Right lobe of liver (tissue), 6 donors: ENCODE data around the gene INAFM1. TPM values are rescaled to one million over a fixed set of nuclear protein-coding genes. Genes with fewer than 3 reads are reported as not detected.

ENCODE experiments used
- ATAC-seq, 4 donors: fragments of 200-7000 bp; cut with Tn5 transposase; one replicate each; pipeline ENCODE4 v1.9.1; 2020; ENCODE audit warnings: mild to moderate bottlenecking in 4 of 4, moderate library complexity in 4 of 4
- DNase-seq, 3 donors: peaks; one replicate each; pipeline ENCODE4 v3.0.0-alpha.2; 2020
- H3K27ac ChIP-seq, 3 donors: fragments of 200-600 bp; one replicate each; pipeline ENCODE4 v1.8.0; 2022
- H3K27me3 ChIP-seq, 2 donors: fragments of 200-600 bp; one replicate each; pipeline ENCODE4 v1.8.0; 2022
- H3K36me3 ChIP-seq, 4 donors: fragments of 200-600 bp; sonication (generic) in 1 of 4; one replicate each; pipeline versions ENCODE4 v1.5.1 to v1.8.0; 2017 to 2022; ENCODE audit warnings: control low read depth in 1 of 4
- H3K4me1 ChIP-seq, 4 donors: fragments of 200-600 bp; sonication (generic) in 1 of 4; one replicate each; pipeline versions ENCODE4 v1.5.1 to v1.8.0; 2017 to 2022; ENCODE audit warnings: control low read depth in 1 of 4
- H3K4me3 ChIP-seq, 3 donors: fragments of 200-600 bp; one replicate each; pipeline ENCODE4 v1.8.0; 2022
- H3K9me3 ChIP-seq, 4 donors: fragments of 200-600 bp; sonication (generic) in 1 of 4; one replicate each; pipeline versions ENCODE4 v1.5.1 to v1.8.0; 2017 to 2022; ENCODE audit warnings: control low read depth in 1 of 4
- POLR2A ChIP-seq: fragments of 450-650 bp; IDR thresholded peaks from one replicate; pipeline ENCODE4 v1.6.1; 2017; ENCODE audit warnings: antibody characterized with exemption, mild to moderate bottlenecking
- WGBS: methylation state at CpG from one replicate; pipeline ENCODE4 v1.1.6; 2018; ENCODE audit warnings: low coverage, low lambda C conversion rate; ENCODE audit not compliant: insufficient coverage; ENCODE audit errors: missing lambda C conversion rate; 5-methylcytosine and 5-hydroxymethylcytosine counted together
- intact Hi-C, 2 donors: fragments of 100-400 bp; cut with DNase I; formaldehyde crosslinking; loops; one replicate each; pipeline versions ENCODE4 v1.11.2 to v1.14.1; 2022
- total RNA-seq, 6 experiments: library from RNA; depleted of rRNA in 2 of 6; stranded (reverse); fragments of >200 nt in 2 of 6; fragmentation: NEBNext Ultra II Directional in 3 of 6; extraction: Animal tissue kit (Norgen Biotek cat#: 25700) in 3 of 6; gene quantifications; one replicate each; pipeline versions ENCODE4 v1.1.0 to v1.2.4, GENCODE V29; 2016 to 2023
- TF ChIP-seq, protein P1 (sequence below), 4 donors: fragments of 200-600 bp in 3 of 4; fragments of 450-650 bp in 1 of 4; IDR thresholded peaks; one replicate each; pipeline versions ENCODE4 v1.5.1 to v1.8.0; 2016 to 2022; ENCODE audit warnings: antibody characterized with exemption in 4 of 4, mild to moderate bottlenecking in 2 of 4
- donor health status: DM: no; HTN: yes; CAD: no.
- donor health status: DM: no; HTN: no; CAD: no.
- donor health status: DM: no; HTN: no; CAD: no.
- donor health status: DM: no; HTN: yes; CAD: no.
- donor health status: DM: no; HTN: yes; CAD: no.

Gene INAFM1
- total RNA-seq, 6 experiments from 2014 or later = 2.2 to 5.8 (median 4.4) TPM

DNA sequence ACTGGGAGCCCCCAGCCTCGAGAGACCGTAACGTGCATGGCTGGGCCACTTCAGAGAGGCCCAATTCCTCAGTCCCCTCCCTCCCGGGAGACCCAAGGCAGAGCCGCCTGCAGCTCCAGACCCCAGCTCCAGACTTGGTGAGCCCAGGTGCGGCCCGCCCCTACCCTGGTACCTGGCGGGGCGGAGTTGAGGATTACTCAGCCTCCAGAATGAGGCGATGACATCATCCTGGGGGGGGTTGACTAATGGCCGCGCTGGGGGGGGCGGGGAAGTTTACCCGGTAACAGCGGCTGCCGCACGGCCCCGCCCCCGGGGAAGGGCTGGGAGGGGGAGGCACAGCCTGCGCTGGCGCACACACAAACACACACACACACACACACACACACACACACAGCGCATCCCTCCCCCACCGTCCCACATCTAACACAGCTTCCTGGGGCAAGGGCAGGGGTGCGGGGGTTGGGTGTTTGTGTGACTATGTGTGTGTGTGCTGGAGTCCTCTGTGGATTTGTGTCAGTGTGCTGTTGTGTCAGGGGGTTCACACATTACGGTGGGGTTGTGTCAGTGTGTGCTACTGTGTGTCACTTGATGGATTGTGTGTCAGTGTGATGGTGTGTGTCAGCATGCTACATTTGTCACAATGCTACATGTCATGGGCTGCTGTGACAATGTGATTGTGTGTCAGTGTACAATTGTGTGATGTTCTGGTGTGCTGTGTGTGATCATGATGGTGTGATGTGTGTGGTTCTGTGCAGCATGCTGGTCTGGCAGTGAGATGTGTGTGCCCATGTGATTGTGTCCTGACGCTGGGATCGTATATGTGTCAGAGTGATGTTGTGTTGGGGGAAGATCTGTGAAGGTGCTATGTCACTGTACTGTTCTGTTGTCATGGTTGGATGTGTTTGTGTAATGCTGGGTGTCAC is 33.4 kb upstream of the INAFM1 start:
- ATAC-seq (peak; percentile 2 to 60 (median 6)), DNase-seq (peak in 1 of 3 donors; percentile 83)
- TF ChIP-seq, protein P1, sequence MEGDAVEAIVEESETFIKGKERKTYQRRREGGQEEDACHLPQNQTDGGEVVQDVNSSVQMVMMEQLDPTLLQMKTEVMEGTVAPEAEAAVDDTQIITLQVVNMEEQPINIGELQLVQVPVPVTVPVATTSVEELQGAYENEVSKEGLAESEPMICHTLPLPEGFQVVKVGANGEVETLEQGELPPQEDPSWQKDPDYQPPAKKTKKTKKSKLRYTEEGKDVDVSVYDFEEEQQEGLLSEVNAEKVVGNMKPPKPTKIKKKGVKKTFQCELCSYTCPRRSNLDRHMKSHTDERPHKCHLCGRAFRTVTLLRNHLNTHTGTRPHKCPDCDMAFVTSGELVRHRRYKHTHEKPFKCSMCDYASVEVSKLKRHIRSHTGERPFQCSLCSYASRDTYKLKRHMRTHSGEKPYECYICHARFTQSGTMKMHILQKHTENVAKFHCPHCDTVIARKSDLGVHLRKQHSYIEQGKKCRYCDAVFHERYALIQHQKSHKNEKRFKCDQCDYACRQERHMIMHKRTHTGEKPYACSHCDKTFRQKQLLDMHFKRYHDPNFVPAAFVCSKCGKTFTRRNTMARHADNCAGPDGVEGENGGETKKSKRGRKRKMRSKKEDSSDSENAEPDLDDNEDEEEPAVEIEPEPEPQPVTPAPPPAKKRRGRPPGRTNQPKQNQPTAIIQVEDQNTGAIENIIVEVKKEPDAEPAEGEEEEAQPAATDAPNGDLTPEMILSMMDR (IDR thresholded peaks at IDR 0.05) = no peak
- TF ChIP-seq POLR2A = no peak
- WGBS = 15% methylated on average over 7 of the region's 27 CpGs
- H3K9me3 ChIP-seq = no peaks in the 10 kb centered on the region
- H3K4me3 ChIP-seq = no peak overlapping the region
- H3K27ac ChIP-seq = no peak overlapping the region
- no peaks in the 10 kb centered on the region for H3K27me3 ChIP-seq
- intact Hi-C loops = loop anchor here in 1 of 2 donors (5.0 to 10.0 kb wide), 2 partner anchors 34 to 96 kb away; no protein-coding TSS in a partner anchor
- peaks cover 0 to 8% (median 0%) of the 10 kb centered on the region in 4 donors for H3K4me1 ChIP-seq
- H3K36me3 ChIP-seq = no peaks in the 10 kb centered on the region

DNA sequence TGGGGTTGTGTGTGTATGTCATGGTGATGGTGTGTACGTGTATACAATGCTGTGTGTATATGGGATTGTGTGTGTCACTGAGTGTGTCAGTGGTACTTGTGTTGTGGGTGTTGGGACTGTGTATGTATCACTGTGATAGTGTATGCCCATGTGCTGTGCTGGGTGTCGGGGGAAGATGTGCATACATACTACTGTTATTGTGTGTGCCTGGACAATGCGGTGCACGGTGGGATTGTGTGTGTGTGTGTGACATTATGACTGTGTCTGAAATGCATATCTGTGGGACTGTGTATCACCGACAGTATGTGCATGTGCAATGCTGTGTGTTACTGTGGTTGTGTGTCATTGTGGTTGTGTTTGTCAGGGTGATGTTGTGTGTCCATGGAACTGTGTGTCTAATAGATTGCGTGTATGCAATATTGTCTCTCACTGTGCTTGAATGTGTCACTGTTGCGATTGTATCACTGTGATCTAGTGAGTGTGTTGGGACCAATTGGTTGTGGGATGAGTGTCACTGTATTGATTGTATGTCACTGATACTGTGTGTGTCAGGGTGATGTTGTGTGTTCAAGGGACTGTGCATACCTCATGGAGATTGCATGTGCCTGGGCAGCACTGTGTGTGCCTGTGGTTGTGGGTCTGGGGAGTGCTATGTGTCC is 32.6 kb upstream of the INAFM1 start:
- no peak overlapping the region for H3K4me3 ChIP-seq
- peaks cover 0 to 8% (median 0%) of the 10 kb centered on the region in 4 donors for H3K4me1 ChIP-seq
- 90% methylated on average over 6 of the region's 7 CpGs for WGBS
- no peak overlapping the region for H3K27ac ChIP-seq
- no peaks in the 10 kb centered on the region for H3K36me3 ChIP-seq
- H3K9me3 ChIP-seq = no peaks in the 10 kb centered on the region
- TF ChIP-seq, protein P1 (IDR thresholded peaks at IDR 0.05) = no peak
- TF ChIP-seq POLR2A = no peak
- intact Hi-C loops = loop anchor here in 1 of 2 donors (5.0 to 10.0 kb wide), 2 partner anchors 35 to 97 kb away; no protein-coding TSS in a partner anchor
- ATAC-seq (no peak), DNase-seq (no peak)
- H3K27me3 ChIP-seq = no peaks in the 10 kb centered on the region

DNA sequence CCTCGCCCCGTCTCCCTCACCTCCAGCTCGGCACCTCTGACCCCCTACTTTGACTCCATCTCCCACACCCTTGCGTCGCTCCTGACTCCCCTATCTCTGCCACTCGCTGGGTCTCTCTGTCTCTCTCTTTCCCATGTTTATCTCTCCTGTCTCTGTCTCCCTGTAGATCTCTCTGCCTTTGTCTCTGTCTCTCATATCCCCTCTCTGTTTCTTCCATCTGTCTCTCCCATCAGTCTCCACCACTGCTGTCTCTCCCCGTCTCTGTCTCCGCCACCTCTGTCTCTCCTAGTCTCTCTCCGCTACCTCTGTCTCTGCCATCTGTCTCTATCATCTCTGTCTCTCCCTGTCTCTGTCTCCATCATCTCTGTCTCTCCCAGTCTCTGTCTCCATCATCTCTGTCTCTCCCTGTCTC is 31.3 kb upstream of the INAFM1 start:
- H3K36me3 ChIP-seq = no peaks in the 10 kb centered on the region
- DNase-seq (no peak), ATAC-seq (no peak)
- no peak overlapping the region for H3K4me3 ChIP-seq
- WGBS = 20% methylated on average over 7 of the region's 9 CpGs
- TF ChIP-seq, protein P1 (IDR thresholded peaks at IDR 0.05) = no peak
- no peak for TF ChIP-seq POLR2A
- no peaks in the 10 kb centered on the region for H3K27me3 ChIP-seq
- no peak overlapping the region for H3K27ac ChIP-seq
- intact Hi-C loops = loop anchor here in 1 of 2 donors (5.0 to 10.0 kb wide), 2 partner anchors 36 to 99 kb away; no protein-coding TSS in a partner anchor
- H3K9me3 ChIP-seq = no peaks in the 10 kb centered on the region
- H3K4me1 ChIP-seq = peaks cover 0 to 12% (median 0%) of the 10 kb centered on the region in 4 donors

DNA sequence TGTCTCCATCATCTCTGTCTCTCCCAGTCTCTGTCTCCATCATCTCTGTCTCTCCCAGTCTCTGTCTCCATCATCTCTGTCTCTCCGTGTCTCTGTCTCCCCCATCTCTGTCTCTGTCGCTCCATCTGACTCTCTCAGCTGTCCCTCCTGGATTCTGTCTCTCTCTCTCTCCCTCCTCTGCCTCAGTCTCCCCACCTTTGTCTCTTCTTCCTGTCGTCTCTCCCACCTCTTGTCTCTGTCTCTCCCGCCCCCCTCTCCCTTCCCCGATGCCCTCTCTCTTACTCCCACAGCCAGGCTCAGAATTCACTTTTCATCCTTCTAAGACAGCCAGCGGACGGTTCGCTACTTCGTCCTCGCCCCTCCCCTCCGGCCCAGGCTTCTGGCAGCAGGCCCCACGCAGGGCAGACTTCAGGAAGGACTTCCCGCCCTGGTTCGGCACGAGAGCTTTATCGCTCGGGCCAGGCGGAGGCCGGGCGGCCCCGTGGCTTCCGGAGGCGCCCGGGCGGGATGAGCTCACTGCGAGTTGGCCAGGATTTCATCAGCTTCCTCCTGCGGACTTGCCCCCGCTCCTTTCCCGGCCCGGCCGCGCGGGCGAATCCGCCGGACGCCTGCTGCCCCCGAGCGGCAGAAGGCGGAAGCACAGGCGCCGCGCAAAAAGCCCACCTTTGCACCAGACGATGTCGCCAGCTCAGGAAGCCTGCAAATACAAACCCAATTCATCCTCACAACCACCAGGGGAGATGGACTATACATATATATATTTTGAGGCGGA is 30.7 kb upstream of the INAFM1 start:
- peak; percentile 89 to 93 (median 93) for DNase-seq
- Histone ChIP-seq H3K9me3 (no peaks in the 10 kb centered on the region), H3K4me1 (peaks cover 0 to 12% (median 0%) of the 10 kb centered on the region in 4 donors), H3K27ac (no peak overlapping the region), H3K4me3 (peak overlapping the region in 2 of 3 donors; percentile 16 to 29), H3K27me3 (no peaks in the 10 kb centered on the region), H3K36me3 (no peaks in the 10 kb centered on the region)
- 5% methylated on average over 26 of the region's 46 CpGs for WGBS
- TF ChIP-seq POLR2A = peak; percentile 70
- TF ChIP-seq, protein P1 (IDR thresholded peaks at IDR 0.05) = peak; percentile 99
- intact Hi-C loops = loop anchor here in 1 of 2 donors (5.0 to 10.0 kb wide), 2 partner anchors 37 to 99 kb away; no protein-coding TSS in a partner anchor
- ATAC-seq = peak; percentile 89 to 96 (median 94)
